OCI-LY7 (cell line): ENCODE data around the gene SRGAP3. TPM values are rescaled to one million over a fixed set of nuclear protein-coding genes. Genes with fewer than 3 reads are reported as not detected.

Experiments used
- BruUV-seq: library from RNA; stranded (reverse); fragments of 400-500 nt; replicated peaks from 2 replicates; lab custom pipeline; 2021; lab: Mats Ljungman, UMichigan
- CTCF ChIA-PET: fragments of 300-600 bp; sonication (Branson Sonifier 250); formaldehyde crosslinking; loops from one replicate; lab custom pipeline; 2022; ENCODE audit warnings: antibody characterized with exemption; ENCODE audit not compliant: unreplicated experiment; lab: Charles Lee
- POLR2A ChIA-PET: fragments of 300-600 bp; sonication (Branson Sonifier 250); formaldehyde crosslinking; loops from one replicate; lab custom pipeline; 2022; ENCODE audit warnings: antibody characterized with exemption; lab: Charles Lee
- DNase-seq: peaks from one replicate; pipeline ENCODE4 v3.0.0-alpha.2; 2015; ENCODE audit warnings: low spot score
- H2AFZ ChIP-seq: fragments of 200-600 bp; sonication (generic), shearing (Covaris generic); 2 replicates; pipeline ENCODE4 v1.6.1; 2014; ENCODE audit warnings: mild to moderate bottlenecking, antibody characterized with exemption, low read length, moderate library complexity
- H3K27ac ChIP-seq: fragments of 200-600 bp; sonication (generic); 2 replicates; pipeline ENCODE4 v1.5.1; 2014; ENCODE audit warnings: mixed run types, low read depth, mild to moderate bottlenecking, moderate library complexity, low read length, inconsistent platforms; ENCODE audit not compliant: poor library complexity, severe bottlenecking
- H3K36me3 ChIP-seq: fragments of 200-600 bp; sonication (generic); 2 replicates; pipeline ENCODE4 v1.6.1; 2014; ENCODE audit warnings: mild to moderate bottlenecking, antibody characterized with exemption, low read length, moderate library complexity, mixed read lengths; ENCODE audit not compliant: insufficient read depth
- H3K4me1 ChIP-seq: fragments of 200-600 bp; sonication (generic); 2 replicates; pipeline ENCODE4 v1.5.1; 2014; ENCODE audit warnings: mild to moderate bottlenecking, low read length; ENCODE audit not compliant: insufficient read depth, poor library complexity, severe bottlenecking
- H3K4me2 ChIP-seq: fragments of 200-600 bp; sonication (generic); 2 replicates; pipeline ENCODE4 v1.6.1; 2014; ENCODE audit warnings: mild to moderate bottlenecking, low read length
- H3K4me3 ChIP-seq: fragments of 200-600 bp; sonication (generic); 2 replicates; pipeline ENCODE4 v1.5.1; 2014; ENCODE audit warnings: mild to moderate bottlenecking, low read depth, low read length; ENCODE audit not compliant: poor library complexity, severe bottlenecking
- H3K79me2 ChIP-seq: fragments of 200-600 bp; sonication (generic); 2 replicates; pipeline ENCODE4 v1.6.1; 2016; ENCODE audit warnings: low read depth, mild to moderate bottlenecking, low read length, moderate library complexity, mixed read lengths; ENCODE audit not compliant: insufficient read depth
- H3K9me2 ChIP-seq: fragments of 200-600 bp; sonication (generic); 2 replicates; pipeline ENCODE4 v1.6.1; 2016; ENCODE audit warnings: mild to moderate bottlenecking, low read length, mixed read lengths; ENCODE audit not compliant: insufficient read depth
- H3K9me3 ChIP-seq: fragments of 200-600 bp; sonication (generic); 2 replicates; pipeline ENCODE4 v1.6.1; 2014; ENCODE audit warnings: mild to moderate bottlenecking, mixed run types, low read length, mixed read lengths
- H4K20me1 ChIP-seq: fragments of 200-600 bp; sonication (generic); 2 replicates; pipeline ENCODE4 v1.6.1; 2014; ENCODE audit warnings: mild to moderate bottlenecking, antibody characterized with exemption, low read length, moderate library complexity, mixed read lengths; ENCODE audit not compliant: insufficient read depth
- CTCF ChIP-seq: fragments of 200-600 bp; sonication (generic); conservative IDR thresholded peaks from 2 replicates; pipeline ENCODE4 v1.5.1; 2014; ENCODE audit warnings: mild to moderate bottlenecking, antibody characterized with exemption, low read length, moderate library complexity, mixed read lengths
- EZH2phosphoT487 ChIP-seq: fragments of 200-600 bp; sonication (generic); IDR thresholded peaks from 2 replicates; pipeline ENCODE4 v1.6.1; 2018; ENCODE audit warnings: low read depth, borderline replicate concordance, mild to moderate bottlenecking, mixed run types, antibody characterized with exemption, low read length, moderate library complexity, mixed read lengths
- intact Hi-C: fragments of 100-400 bp; cut with micrococcal nuclease; formaldehyde crosslinking; loops from one replicate; pipeline ENCODE4 v1.10.0; 2022; ENCODE audit not compliant: unreplicated experiment
- total RNA-seq, 2 experiments: library from RNA; depleted of rRNA in 1 of 2; stranded (reverse); fragments of >200 nt in 1 of 2; shearing (Covaris generic) in 1 of 2; gene quantifications; 2 replicates each; pipeline ENCODE4 v1.2.3, GENCODE V29; 2014 to 2022

The SRGAP3 gene
- total RNA-seq, 2 experiments from 2014 or later = 1.5 to 1.7 TPM

DNA sequence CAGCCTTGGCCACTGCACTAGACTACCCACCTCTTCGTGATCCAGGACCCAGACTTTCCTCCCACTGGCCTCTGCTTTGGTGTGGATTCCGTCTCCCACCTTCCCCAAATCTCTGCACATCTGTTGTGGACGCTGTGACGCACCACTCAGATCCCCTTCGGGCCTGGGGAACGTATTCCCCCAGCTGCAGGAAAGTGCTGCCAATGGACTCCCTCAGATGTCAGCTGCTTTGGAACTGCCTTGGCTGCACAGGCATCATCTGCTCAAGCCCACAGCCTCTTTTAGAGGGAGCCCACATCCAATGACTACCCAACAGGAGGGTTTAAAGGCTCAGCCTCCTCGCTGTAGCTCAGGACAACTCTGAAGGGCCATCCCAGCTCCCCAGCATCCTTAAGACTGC, 152.0 kb downstream of the SRGAP3 start:
- BruUV-seq = no TSS peak
- DNase-seq = no peak
- H3K4me3 ChIP-seq = no peak overlapping the region
- H3K79me2 ChIP-seq = no peaks in the 10 kb centered on the region
- ChIA-PET POLR2A (interaction anchor here (0.6 to 1.2 kb wide), 2 partner anchors 76 to 1764 kb away, joined by 3 read pairs; no protein-coding TSS in a partner anchor), CTCF (no interaction called here)
- intact Hi-C loops = no loop called here
- no peaks in the 10 kb centered on the region for H3K36me3 ChIP-seq
- no peak overlapping the region for H2AFZ ChIP-seq
- no peak overlapping the region for H3K4me2 ChIP-seq
- no peak for TF ChIP-seq EZH2phosphoT487
- TF ChIP-seq CTCF = no peak
- H3K9me3 ChIP-seq = no peaks in the 10 kb centered on the region
- H3K27ac ChIP-seq = no peak overlapping the region
- H4K20me1 ChIP-seq = no peaks in the 10 kb centered on the region
- no peaks in the 10 kb centered on the region for H3K9me2 ChIP-seq
- no peaks in the 10 kb centered on the region for H3K4me1 ChIP-seq

- Histone ChIP-seq H4K20me1 (no peaks in the 10 kb centered on the region), H3K36me3 (no peaks in the 10 kb centered on the region), H3K9me2 (no peaks in the 10 kb centered on the region), H3K4me1 (no peaks in the 10 kb centered on the region), H3K79me2 (no peaks in the 10 kb centered on the region), H2AFZ (no peak overlapping the region), H3K4me3 (no peak overlapping the region), H3K4me2 (no peak overlapping the region), H3K27ac (no peak overlapping the region), H3K9me3 (no peaks in the 10 kb centered on the region)
- DNase-seq = no peak
- ChIA-PET POLR2A (no interaction called here), CTCF (no interaction called here)
- TF ChIP-seq CTCF (no peak), EZH2phosphoT487 (no peak)
- BruUV-seq = no TSS peak
- intact Hi-C loops = no loop called here
Measured at GRCh38 chr3:9091486-9092235, 157.8 kb downstream of the SRGAP3 start.
